Naive thymus-derived CD4-positive, alpha-beta T cell (primary cell): ENCODE measurements around the gene EHBP1L1. TPM values are rescaled to one million over a fixed set of nuclear protein-coding genes. Genes with fewer than 3 reads are reported as not detected.

ENCODE experiments used
- ATAC-seq: fragments of 150-1000 bp; cut with Tn5 transposase; 2 replicates; pipeline ENCODE4 v1.10.0; 2021; ENCODE audit warnings: mild to moderate bottlenecking, moderate library complexity
- CTCF ChIA-PET: fragments of 350-600 bp; sonication (Branson Sonifier 250); formaldehyde crosslinking; loops from one replicate; lab custom pipeline; 2021; ENCODE audit warnings: antibody characterized with exemption; lab: Charles Lee
- POLR2A ChIA-PET: fragments of 350-600 bp; sonication (Branson Sonifier 250); formaldehyde crosslinking; loops from one replicate; lab custom pipeline; 2021; ENCODE audit warnings: antibody characterized with exemption, inconsistent platforms; lab: Charles Lee
- DNase-seq, 9 donors: peaks; one replicate each; pipeline versions ENCODE4 v3.0.0 to v3.0.0-alpha.2; 2020 to 2022; ENCODE audit warnings: mixed read lengths in 1 of 9
- H3K27ac ChIP-seq: one replicate; pipeline ENCODE4 v1.7.0; 2013; ENCODE audit warnings: mild to moderate bottlenecking, low read depth, low read length, moderate library complexity
- H3K27me3 ChIP-seq, 2 donors: one replicate each; pipeline ENCODE4 v1.7.0; 2013; ENCODE audit warnings: low read length in 2 of 2, mild to moderate bottlenecking in 2 of 2, moderate library complexity in 2 of 2; ENCODE audit not compliant: control insufficient read depth in 2 of 2, insufficient read depth in 2 of 2
- H3K36me3 ChIP-seq, 3 experiments: 1 replicate in 2 of 3; 2 replicates in 1 of 3; pipeline ENCODE4 v1.7.0; 2013; ENCODE audit warnings: low read length in 3 of 3, mild to moderate bottlenecking in 3 of 3, moderate library complexity in 1 of 3; ENCODE audit not compliant: insufficient read depth in 3 of 3, control insufficient read depth in 2 of 3
- H3K4me1 ChIP-seq, 2 donors: one replicate each; pipeline ENCODE4 v1.7.0; 2013; ENCODE audit warnings: low read length in 2 of 2, mild to moderate bottlenecking in 2 of 2, moderate library complexity in 1 of 2; ENCODE audit not compliant: control insufficient read depth in 2 of 2, insufficient read depth in 2 of 2
- H3K4me3 ChIP-seq: 2 replicates; pipeline ENCODE4 v1.7.0; 2013; ENCODE audit warnings: mild to moderate bottlenecking, low read length
- H3K9me3 ChIP-seq, 3 experiments: 1 replicate in 2 of 3; 2 replicates in 1 of 3; pipeline ENCODE4 v1.7.0; 2013; ENCODE audit warnings: low read length in 3 of 3; ENCODE audit not compliant: control insufficient read depth in 2 of 3
- H3K27ac Mint-ChIP-seq, 9 donors: one replicate each; pipeline ENCODE4 v1.8.0; 2020 to 2022; ENCODE audit warnings: mixed read lengths in 9 of 9, mild to moderate bottlenecking in 8 of 9, moderate library complexity in 5 of 9, inconsistent platforms in 2 of 9
- H3K27me3 Mint-ChIP-seq, 5 donors: one replicate each; pipeline ENCODE4 v1.8.0; 2021 to 2022; ENCODE audit warnings: mixed read lengths in 5 of 5, mild to moderate bottlenecking in 1 of 5
- H3K36me3 Mint-ChIP-seq, 5 donors: one replicate each; pipeline ENCODE4 v1.8.0; 2020 to 2022; ENCODE audit warnings: mixed read lengths in 5 of 5, mild to moderate bottlenecking in 3 of 5, inconsistent platforms in 1 of 5
- H3K4me1 Mint-ChIP-seq, 7 donors: one replicate each; pipeline ENCODE4 v1.8.0; 2020 to 2022; ENCODE audit warnings: mixed read lengths in 7 of 7, mild to moderate bottlenecking in 3 of 7, inconsistent platforms in 1 of 7
- H3K4me3 Mint-ChIP-seq, 10 donors: one replicate each; pipeline ENCODE4 v1.8.0; 2020 to 2022; ENCODE audit warnings: mild to moderate bottlenecking in 10 of 10, mixed read lengths in 10 of 10, moderate library complexity in 6 of 10, inconsistent platforms in 2 of 10
- H3K9me3 Mint-ChIP-seq, 11 donors: one replicate each; pipeline ENCODE4 v1.8.0; 2020 to 2022; ENCODE audit warnings: mixed read lengths in 11 of 11, mild to moderate bottlenecking in 4 of 11, inconsistent platforms in 1 of 11, moderate library complexity in 1 of 11
- intact Hi-C, 2 donors: fragments of 100-400 bp; cut with micrococcal nuclease; formaldehyde crosslinking; loops; one replicate each; pipeline ENCODE4 v1.15.1; 2023
- polyA plus RNA-seq, 2 donors: library from polyadenylated mRNA; unstranded; fragments of 300-500 nt; fragmentation: Illumina TruSeq; gene quantifications; one replicate each; pipeline ENCODE4 v1.2.3, GENCODE V29; 2021
- total RNA-seq, 6 experiments: library from RNA in 5 of 6; stranded (reverse) in 5 of 6; gene quantifications; 1 replicate in 5 of 6; 2 replicates in 1 of 6; pipeline ENCODE4 v1.2.3 and lab custom pipeline; 2021 to 2026

The EHBP1L1 gene
- total and polyA plus RNA-seq, 7 experiments from 2014 or later = 12.3 to 207 (median 121) TPM

- Histone ChIP-seq H3K27ac (peak within 1 kb of the TSS; percentile 89), H3K9me3 (no peaks in the 10 kb centered on the region), H3K4me1 (peaks cover 20 to 58% of the 10 kb centered on the region in 2 donors), H3K4me3 (peak within 1 kb of the TSS; percentile 53), H3K27me3 (no peaks in the 10 kb centered on the region), H3K36me3 (no peaks in the 10 kb centered on the region)
- intact Hi-C loops = loop anchor here in 1 of 2 donors (1.0 kb wide), 1 partner anchor 12 kb away; the partner anchor contains the start of gene ZNRD2
- Mint-ChIP-seq H3K27me3 (no peaks in the 10 kb centered on the region), H3K9me3 (no peaks in the 10 kb centered on the region), H3K36me3 (no peaks in the 10 kb centered on the region), H3K4me1 (peaks cover 46 to 73% (median 59%) of the 10 kb centered on the region in 7 donors), H3K27ac (peak within 1 kb of the TSS; percentile 84 to 97 (median 92)), H3K4me3 (peak within 1 kb of the TSS; percentile 89 to 98 (median 94))
- POLR2A ChIA-PET = interaction anchor here (0.6 to 10.2 kb wide), 9 partner anchors 9 to 793 kb away, joined by 3 to 186 read pairs (median 5); partner anchors contain the start of genes EHBP1L1, FAM89B and ZNRD2
- ATAC-seq = peak; percentile 43
- CTCF ChIA-PET = interaction anchor here (0.7 kb wide), 1 partner anchor 1876 kb away, joined by 3 read pairs; no protein-coding TSS in a partner anchor
- peak in 2 of 9 donors; percentile 57 to 58 for DNase-seq
These were observed 17.6 kb upstream of the EHBP1L1 start, which contains the start of gene LTBP3 for GRCh38 chr11:65558002-65558929. TSS of gene LTBP3 (minus strand) at chr11:65558359. CDS start at chr11:65557959, 400 bp downstream.

GRCh38 chr11:65558930-65559509 is 16.8 kb upstream of the EHBP1L1 start:
- Histone ChIP-seq H3K4me1 (peaks cover 22 to 57% of the 10 kb centered on the region in 2 donors), H3K4me3 (peak overlapping the region; percentile 53), H3K27ac (peak overlapping the region; percentile 89), H3K36me3 (no peaks in the 10 kb centered on the region), H3K9me3 (no peaks in the 10 kb centered on the region), H3K27me3 (no peaks in the 10 kb centered on the region)
- no peaks in the 10 kb centered on the region for H3K36me3 Mint-ChIP-seq
- H3K4me3 Mint-ChIP-seq = peak overlapping the region; percentile 60 to 98 (median 79)
- CTCF ChIA-PET = interaction anchor here (0.6 to 0.7 kb wide), 2 partner anchors 285 to 1876 kb away, joined by 3 to 4 read pairs; no protein-coding TSS in a partner anchor
- H3K4me1 Mint-ChIP-seq = peaks cover 46 to 75% (median 61%) of the 10 kb centered on the region in 7 donors
- ATAC-seq = no peak
- POLR2A ChIA-PET = interaction anchor here (0.6 to 10.2 kb wide), 9 partner anchors 12 to 794 kb away, joined by 3 to 186 read pairs (median 4); partner anchors contain the start of genes EHBP1L1, FAM89B and ZNRD2
- H3K9me3 Mint-ChIP-seq = no peaks in the 10 kb centered on the region
- H3K27ac Mint-ChIP-seq = peak overlapping the region; percentile 68 to 95 (median 87)
- H3K27me3 Mint-ChIP-seq = no peaks in the 10 kb centered on the region
- intact Hi-C loops = loop anchor here in 1 of 2 donors (1.0 kb wide), 1 partner anchor 11 kb away; the partner anchor contains the start of gene ZNRD2
- DNase-seq = no peak

DNA sequence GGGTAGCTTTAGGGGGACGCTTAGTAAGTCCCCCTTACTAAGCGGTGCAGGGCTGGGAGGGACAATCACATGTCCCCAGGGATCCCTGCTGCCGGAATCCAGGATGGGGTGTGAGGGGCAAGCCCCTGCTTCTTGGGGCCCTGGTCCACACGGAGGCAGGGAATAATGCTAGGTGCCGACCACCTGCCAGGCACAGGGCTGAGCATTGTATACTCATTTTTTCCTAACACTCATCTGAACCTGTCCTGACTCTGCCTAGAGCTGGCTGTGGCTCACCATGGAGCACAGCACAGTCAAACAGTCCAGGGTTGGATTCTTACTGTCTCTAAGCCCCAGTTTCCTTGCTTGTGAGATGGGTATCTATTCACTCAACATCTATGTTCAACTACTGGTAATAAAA is 16.3 kb upstream of the EHBP1L1 start:
- POLR2A ChIA-PET = interaction anchor here (0.6 to 10.2 kb wide), 9 partner anchors 12 to 794 kb away, joined by 3 to 186 read pairs (median 4); partner anchors contain the start of genes EHBP1L1, FAM89B and ZNRD2
- DNase-seq = no peak
- Histone ChIP-seq H3K27ac (peak overlapping the region; percentile 89), H3K9me3 (no peaks in the 10 kb centered on the region), H3K27me3 (no peaks in the 10 kb centered on the region), H3K4me3 (no peak overlapping the region), H3K4me1 (peaks cover 20 to 52% of the 10 kb centered on the region in 2 donors), H3K36me3 (no peaks in the 10 kb centered on the region)
- H3K4me1 Mint-ChIP-seq = peaks cover 42 to 70% (median 57%) of the 10 kb centered on the region in 7 donors
- intact Hi-C loops = no loop called here
- CTCF ChIA-PET = interaction anchor here (0.6 to 2.0 kb wide), 6 partner anchors 11 to 668 kb away, joined by 3 to 8 read pairs (median 4); partner anchors contain the start of gene ZNRD2
- no peaks in the 10 kb centered on the region for H3K27me3 Mint-ChIP-seq
- no peak for ATAC-seq
- peak overlapping the region; percentile 1 to 98 (median 79) for H3K4me3 Mint-ChIP-seq
- H3K36me3 Mint-ChIP-seq = no peaks in the 10 kb centered on the region
- H3K9me3 Mint-ChIP-seq = no peaks in the 10 kb centered on the region
- H3K27ac Mint-ChIP-seq = peak overlapping the region in 8 of 9 donors; percentile 68 to 95 (median 88)

GRCh38 chr11:65559951-65560537 is 15.8 kb upstream of the EHBP1L1 start:
- Histone ChIP-seq H3K36me3 (no peaks in the 10 kb centered on the region), H3K9me3 (no peaks in the 10 kb centered on the region), H3K27me3 (no peaks in the 10 kb centered on the region), H3K4me3 (no peak overlapping the region), H3K4me1 (peaks cover 20 to 47% of the 10 kb centered on the region in 2 donors), H3K27ac (peak overlapping the region; percentile 89)
- ATAC-seq = no peak
- CTCF ChIA-PET = interaction anchor here (0.6 to 2.0 kb wide), 7 partner anchors 10 to 667 kb away, joined by 3 to 8 read pairs (median 4); partner anchors contain the start of gene ZNRD2
- DNase-seq = no peak
- peaks cover 42 to 70% (median 56%) of the 10 kb centered on the region in 7 donors for H3K4me1 Mint-ChIP-seq
- no peaks in the 10 kb centered on the region for H3K27me3 Mint-ChIP-seq
- no peaks in the 10 kb centered on the region for H3K9me3 Mint-ChIP-seq
- peak overlapping the region in 9 of 10 donors; percentile 17 to 98 (median 38) for H3K4me3 Mint-ChIP-seq
- no peaks in the 10 kb centered on the region for H3K36me3 Mint-ChIP-seq
- POLR2A ChIA-PET = interaction anchor here (0.6 to 10.2 kb wide), 13 partner anchors 11 to 438 kb away, joined by 3 to 186 read pairs (median 4); partner anchors contain the start of genes EHBP1L1, FAM89B, FAU and MALAT1
- intact Hi-C loops = no loop called here
- H3K27ac Mint-ChIP-seq = peak overlapping the region; percentile 18 to 95 (median 81)

DNA sequence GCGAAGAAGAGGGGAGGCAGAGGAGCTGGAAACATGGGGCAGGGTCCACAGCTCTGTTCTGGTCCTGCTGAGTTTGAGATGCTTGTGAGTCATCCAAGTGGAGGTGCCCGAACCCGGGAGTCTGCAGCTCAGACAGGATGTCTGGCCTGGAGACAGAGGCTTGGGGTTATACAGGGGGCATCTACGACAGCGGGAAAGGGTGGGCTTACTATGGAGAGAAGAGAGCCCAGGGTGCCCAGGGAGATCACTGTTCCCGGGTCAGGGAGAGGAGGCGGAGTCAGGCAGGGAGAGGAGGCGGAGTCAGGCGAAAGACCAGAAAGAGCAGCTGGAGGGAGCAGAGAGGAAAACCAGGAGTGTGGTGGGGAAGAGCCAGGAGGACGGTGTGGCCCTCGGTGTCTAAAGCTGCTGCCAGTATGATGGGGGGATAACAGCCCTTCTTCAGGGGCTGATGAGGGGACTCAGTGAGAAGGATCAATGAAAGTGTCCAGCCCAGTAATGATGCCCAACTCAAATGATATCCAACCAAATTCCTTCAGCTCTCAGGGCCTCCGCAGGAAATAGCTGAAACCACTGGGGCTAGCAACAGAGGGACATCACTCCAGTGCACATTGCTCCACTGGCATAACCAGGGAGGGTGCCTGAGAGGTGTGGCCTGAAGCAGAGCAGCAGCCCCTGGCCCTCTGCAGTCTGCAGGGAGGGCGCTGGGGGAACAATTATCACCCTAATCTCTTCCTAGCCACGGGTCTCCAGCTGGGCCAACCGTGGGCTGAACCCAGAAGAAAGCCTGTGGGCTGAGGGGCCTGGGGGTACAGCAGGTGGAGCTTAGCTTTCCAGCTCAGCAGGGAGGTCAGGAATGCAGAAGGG is 15.1 kb upstream of the EHBP1L1 start:
- Mint-ChIP-seq H3K36me3 (no peaks in the 10 kb centered on the region), H3K27ac (peak overlapping the region; percentile 18 to 95 (median 81)), H3K4me1 (peaks cover 42 to 70% (median 56%) of the 10 kb centered on the region in 7 donors), H3K9me3 (no peaks in the 10 kb centered on the region), H3K4me3 (peak overlapping the region in 6 of 10 donors; percentile 17 to 98 (median 51)), H3K27me3 (no peaks in the 10 kb centered on the region)
- no peaks in the 10 kb centered on the region for H3K9me3 ChIP-seq
- no peak overlapping the region for H3K4me3 ChIP-seq
- intact Hi-C loops = no loop called here
- no peak overlapping the region for H3K27ac ChIP-seq
- no peaks in the 10 kb centered on the region for H3K36me3 ChIP-seq
- no peak for DNase-seq
- ChIA-PET CTCF (interaction anchor here (0.7 to 2.0 kb wide), 5 partner anchors 8 to 27 kb away, joined by 3 to 8 read pairs (median 4); partner anchors contain the start of gene ZNRD2), POLR2A (interaction anchor here (0.6 to 10.2 kb wide), 13 partner anchors 10 to 439 kb away, joined by 3 to 186 read pairs (median 4); partner anchors contain the start of genes EHBP1L1, FAM89B, FAU and MALAT1)
- H3K4me1 ChIP-seq = peaks cover 27 to 46% of the 10 kb centered on the region in 2 donors
- H3K27me3 ChIP-seq = no peaks in the 10 kb centered on the region
- ATAC-seq = no peak
